ENCODE data around the gene IGF2BP2.

DNA sequence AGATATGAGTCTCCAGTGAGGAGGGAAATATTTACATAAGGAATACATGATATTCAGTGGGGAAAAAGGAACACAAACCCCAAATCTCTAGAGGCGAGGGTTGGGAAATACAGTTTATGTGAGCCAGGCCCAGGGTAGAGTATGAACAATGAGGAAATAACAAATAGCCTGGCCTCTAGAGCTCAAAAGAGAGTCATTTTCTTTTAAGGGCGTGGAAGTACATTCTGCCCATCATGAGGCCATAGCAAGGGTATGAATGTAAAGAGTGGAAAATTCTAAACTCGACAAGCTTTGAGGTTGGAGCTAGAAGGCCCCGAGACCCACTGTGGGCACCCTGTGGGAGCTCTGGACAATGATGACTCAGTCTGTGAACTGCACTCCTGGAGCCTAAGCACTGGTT, 27.8 kb upstream of the IGF2BP2 start:
- TF ChIP-seq, protein P1, sequence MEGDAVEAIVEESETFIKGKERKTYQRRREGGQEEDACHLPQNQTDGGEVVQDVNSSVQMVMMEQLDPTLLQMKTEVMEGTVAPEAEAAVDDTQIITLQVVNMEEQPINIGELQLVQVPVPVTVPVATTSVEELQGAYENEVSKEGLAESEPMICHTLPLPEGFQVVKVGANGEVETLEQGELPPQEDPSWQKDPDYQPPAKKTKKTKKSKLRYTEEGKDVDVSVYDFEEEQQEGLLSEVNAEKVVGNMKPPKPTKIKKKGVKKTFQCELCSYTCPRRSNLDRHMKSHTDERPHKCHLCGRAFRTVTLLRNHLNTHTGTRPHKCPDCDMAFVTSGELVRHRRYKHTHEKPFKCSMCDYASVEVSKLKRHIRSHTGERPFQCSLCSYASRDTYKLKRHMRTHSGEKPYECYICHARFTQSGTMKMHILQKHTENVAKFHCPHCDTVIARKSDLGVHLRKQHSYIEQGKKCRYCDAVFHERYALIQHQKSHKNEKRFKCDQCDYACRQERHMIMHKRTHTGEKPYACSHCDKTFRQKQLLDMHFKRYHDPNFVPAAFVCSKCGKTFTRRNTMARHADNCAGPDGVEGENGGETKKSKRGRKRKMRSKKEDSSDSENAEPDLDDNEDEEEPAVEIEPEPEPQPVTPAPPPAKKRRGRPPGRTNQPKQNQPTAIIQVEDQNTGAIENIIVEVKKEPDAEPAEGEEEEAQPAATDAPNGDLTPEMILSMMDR (IDR thresholded peaks at IDR 0.05; ENCODE audit: poor library complexity) = no peak
- TF ChIP-seq EZH2 (IDR thresholded peaks at IDR 0.05; ENCODE audit: borderline replicate concordance) = no peak

Measured in hepatocyte (in vitro differentiated cells).